Measurements from ENCODE around the gene CTNNBIP1. TPM values are rescaled to one million over a fixed set of nuclear protein-coding genes. Genes with fewer than 3 reads are reported as not detected.

The CTNNBIP1 gene
- total RNA-seq, 1 experiment from 2014 or later, result 17.1 TPM

DNA sequence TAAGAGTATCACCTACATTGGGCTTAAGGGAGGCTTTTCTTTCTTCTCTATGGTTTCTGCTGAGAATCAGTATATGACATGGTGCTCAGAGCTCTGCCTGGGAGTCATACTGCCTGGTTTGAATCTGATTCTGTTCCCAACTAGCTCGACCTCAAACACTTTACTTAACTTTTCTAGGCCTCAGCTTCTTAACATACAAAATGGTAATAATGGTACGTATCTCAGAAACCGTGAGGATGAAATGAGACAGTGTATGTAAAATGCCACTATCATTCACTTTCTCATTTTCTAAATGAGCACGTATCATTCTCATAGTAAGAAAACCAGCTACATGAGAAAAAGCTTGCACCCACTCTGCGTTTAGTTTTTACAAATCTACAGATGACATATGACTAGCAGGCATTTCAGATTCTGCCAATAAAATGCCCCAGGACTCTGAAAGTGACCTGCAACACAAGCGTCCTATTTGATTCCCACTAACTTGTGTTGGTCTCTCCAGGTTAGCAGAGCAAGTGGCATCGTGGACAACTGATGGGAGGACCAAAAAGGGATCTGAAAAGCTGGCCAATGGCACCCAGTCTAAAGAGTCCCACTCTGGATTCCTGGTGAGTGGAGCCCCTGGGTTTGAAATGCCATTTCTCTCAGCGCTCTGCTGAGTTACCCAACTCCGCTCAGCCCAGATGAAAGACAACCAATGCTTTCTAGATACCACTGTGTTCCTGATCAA, 6.1 kb downstream of the CTNNBIP1 start:
- H3K4me3 ChIP-seq (ENCODE audit: low read depth, low read length), result no peak overlapping the region
- POLR2A ChIA-PET, result no interaction called here
- no peaks in the 10 kb centered on the region for H3K9me3 Mint-ChIP-seq (ENCODE audit: unreplicated experiment)
- no peak for DNase-seq
- no peaks in the 10 kb centered on the region for H3K9me3 ChIP-seq
- H3K36me3 ChIP-seq (ENCODE audit: control insufficient read depth, insufficient read depth, low read length), result no peaks in the 10 kb centered on the region
- no peak for TF ChIP-seq CTCF (IDR thresholded peaks at IDR 0.05; ENCODE audit: insufficient read depth in 1 of 2, low read depth in 1 of 2, low read length in 1 of 2, severe bottlenecking in 1 of 2, unreplicated experiment in 1 of 2)
- no peaks in the 10 kb centered on the region for H3K27me3 Mint-ChIP-seq (ENCODE audit: insufficient read depth, unreplicated experiment)
- BruUV-seq (replicated peaks), result no TSS peak
- intact Hi-C loops (cut with micrococcal nuclease; ENCODE audit: unreplicated experiment), result no loop called here
- no peaks in the 10 kb centered on the region for H3K27me3 ChIP-seq (replicated peaks; ENCODE audit: control insufficient read depth, insufficient read depth, low read length)
- 0 out of 2 replicates have a peak, but pooled peaks cover 5% of the 10 kb centered on the region for H3K4me1 ChIP-seq
- H3K27ac Mint-ChIP-seq (ENCODE audit: unreplicated experiment), result no peak overlapping the region
- H3K4me3 Mint-ChIP-seq (ENCODE audit: unreplicated experiment), result no peak overlapping the region
- CTCF ChIA-PET, result interaction anchor here (1.6 kb wide), 1 partner anchor 10 kb away, joined by 7 read pairs; no protein-coding TSS in a partner anchor
- H3K36me3 Mint-ChIP-seq (ENCODE audit: insufficient read depth, unreplicated experiment), result no peaks in the 10 kb centered on the region
- H3K4me1 Mint-ChIP-seq (ENCODE audit: low read depth, unreplicated experiment), result peaks cover 32% of the 10 kb centered on the region

- H3K36me3 ChIP-seq (ENCODE audit: control insufficient read depth, insufficient read depth, low read length), result no peaks in the 10 kb centered on the region
- H3K9me3 ChIP-seq, result no peaks in the 10 kb centered on the region
- H3K4me1 ChIP-seq, result no peaks in the 10 kb centered on the region
- H3K4me3 ChIP-seq (ENCODE audit: low read depth, low read length), result no peak overlapping the region
- Mint-ChIP-seq H3K9me3 (ENCODE audit: unreplicated experiment) (no peaks in the 10 kb centered on the region), H3K4me1 (ENCODE audit: low read depth, unreplicated experiment) (peaks cover 20% of the 10 kb centered on the region), H3K27ac (ENCODE audit: unreplicated experiment) (no peak overlapping the region), H3K4me3 (ENCODE audit: unreplicated experiment) (no peak overlapping the region), H3K36me3 (ENCODE audit: insufficient read depth, unreplicated experiment) (no peaks in the 10 kb centered on the region), H3K27me3 (ENCODE audit: insufficient read depth, unreplicated experiment) (no peaks in the 10 kb centered on the region)
- TF ChIP-seq CTCF (IDR thresholded peaks at IDR 0.05; ENCODE audit: insufficient read depth in 1 of 2, low read depth in 1 of 2, low read length in 1 of 2, severe bottlenecking in 1 of 2, unreplicated experiment in 1 of 2), result no peak
- intact Hi-C loops (cut with micrococcal nuclease; ENCODE audit: unreplicated experiment), result no loop called here
- BruUV-seq (replicated peaks), result no TSS peak
- no peak for DNase-seq
- H3K27me3 ChIP-seq (replicated peaks; ENCODE audit: control insufficient read depth, insufficient read depth, low read length), result no peaks in the 10 kb centered on the region
- CTCF ChIA-PET, result interaction anchor here (0.6 kb wide), 1 partner anchor 447 kb away, joined by 3 read pairs; no protein-coding TSS in a partner anchor
- POLR2A ChIA-PET, result interaction anchor here (0.6 kb wide), 1 partner anchor 36 kb away, joined by 3 read pairs; no protein-coding TSS in a partner anchor
Observed at GRCh38 chr1:9902060-9902452, 8.0 kb downstream of the CTNNBIP1 start.

DNA sequence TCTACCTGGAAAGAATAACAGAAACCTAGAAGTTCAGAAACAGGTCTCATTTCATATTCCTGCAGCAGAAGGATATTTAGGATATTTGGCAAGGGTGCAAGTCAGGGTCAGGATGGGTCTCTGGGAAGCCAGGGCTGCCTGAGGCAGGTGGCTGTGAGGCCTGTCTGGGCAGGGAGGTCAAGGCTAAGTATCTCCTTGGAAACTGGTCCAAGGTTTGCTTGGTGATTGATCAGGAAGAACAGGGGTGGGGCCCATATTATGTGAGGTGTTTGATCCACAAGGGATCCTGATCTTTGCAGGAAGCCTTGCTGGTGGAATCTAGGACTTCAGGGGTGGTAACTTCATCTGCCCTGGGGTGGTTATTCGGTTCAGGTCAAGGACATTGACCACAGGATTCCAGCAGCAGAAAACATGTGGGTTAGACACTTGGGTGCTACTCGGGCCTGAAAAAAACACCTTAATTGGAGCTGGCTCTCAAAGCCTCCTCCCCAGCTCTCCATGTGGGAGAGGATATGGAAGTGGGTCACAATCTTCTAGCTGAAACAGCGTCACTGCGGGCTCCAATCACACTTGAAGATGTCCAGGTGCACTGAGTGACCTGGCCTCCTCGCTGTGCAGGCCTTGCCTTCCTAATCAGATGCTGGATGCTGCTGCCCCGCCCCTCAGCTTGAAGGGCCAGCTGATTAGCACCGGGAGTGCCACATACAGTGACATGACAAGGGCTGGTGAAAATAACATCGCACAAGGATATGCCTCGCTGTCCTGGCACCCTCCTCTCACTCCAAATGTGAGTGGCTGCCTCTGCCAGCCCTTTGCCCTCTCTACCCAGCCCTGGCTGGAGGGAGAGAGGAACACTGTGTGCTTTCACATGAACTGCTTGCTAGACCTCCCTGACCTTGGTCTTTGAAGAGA, 8.7 kb downstream of the CTNNBIP1 start:
- Histone ChIP-seq H3K9me3 (no peaks in the 10 kb centered on the region), H3K27me3 (replicated peaks; ENCODE audit: control insufficient read depth, insufficient read depth, low read length) (no peaks in the 10 kb centered on the region), H3K4me1 (no peaks in the 10 kb centered on the region), H3K4me3 (ENCODE audit: low read depth, low read length) (no peak overlapping the region), H3K36me3 (ENCODE audit: control insufficient read depth, insufficient read depth, low read length) (no peaks in the 10 kb centered on the region)
- Mint-ChIP-seq H3K9me3 (ENCODE audit: unreplicated experiment) (no peaks in the 10 kb centered on the region), H3K27me3 (ENCODE audit: insufficient read depth, unreplicated experiment) (no peaks in the 10 kb centered on the region), H3K27ac (ENCODE audit: unreplicated experiment) (no peak overlapping the region), H3K4me3 (ENCODE audit: unreplicated experiment) (no peak overlapping the region), H3K4me1 (ENCODE audit: low read depth, unreplicated experiment) (peaks cover 20% of the 10 kb centered on the region), H3K36me3 (ENCODE audit: insufficient read depth, unreplicated experiment) (no peaks in the 10 kb centered on the region)
- ChIA-PET CTCF (interaction anchor here (0.6 kb wide), 1 partner anchor 448 kb away, joined by 3 read pairs; no protein-coding TSS in a partner anchor), POLR2A (interaction anchor here (0.6 kb wide), 2 partner anchors 36 to 107 kb away, joined by 3 to 8 read pairs; no protein-coding TSS in a partner anchor)
- DNase-seq, result no peak
- intact Hi-C loops (cut with micrococcal nuclease; ENCODE audit: unreplicated experiment), result no loop called here
- TF ChIP-seq CTCF (IDR thresholded peaks at IDR 0.05; ENCODE audit: insufficient read depth in 1 of 2, low read depth in 1 of 2, low read length in 1 of 2, severe bottlenecking in 1 of 2, unreplicated experiment in 1 of 2), result no peak
- no TSS peak for BruUV-seq (replicated peaks)

Measured in Caco-2 (cell line).